CD14-positive monocyte (primary cell): ENCODE data around the gene HDGF. TPM values are rescaled to one million over a fixed set of nuclear protein-coding genes. Genes with fewer than 3 reads are reported as not detected.

Experiments
- DNase-seq, 3 donors: peaks; one replicate each; pipeline ENCODE4 v3.0.0-alpha.2; 2011 to 2022
- H2AFZ ChIP-seq: 2 replicates; pipeline ENCODE4 v1.6.0; 2012; ENCODE audit warnings: mild to moderate bottlenecking, low read depth, low read length, inconsistent platforms; ENCODE audit not compliant: insufficient read depth, poor library complexity, severe bottlenecking
- H3K27ac ChIP-seq, 2 donors: 1 replicate in 1 of 2; 2 replicates in 1 of 2; pipeline ENCODE4 v1.5.1; 2012 to 2013; ENCODE audit warnings: low read length in 2 of 2, control low read depth in 1 of 2, inconsistent platforms in 1 of 2, low read depth in 1 of 2, mild to moderate bottlenecking in 1 of 2
- H3K27me3 ChIP-seq, 2 donors: one replicate each; pipeline versions ENCODE4 v1.6.0 to v1.6.1; 2011 to 2013; ENCODE audit warnings: low read length in 2 of 2; ENCODE audit not compliant: control insufficient read depth in 2 of 2, insufficient read depth in 2 of 2
- H3K36me3 ChIP-seq, 2 donors: replicated peaks in 1 of 2; 1 replicate in 1 of 2; 2 replicates in 1 of 2; pipeline versions ENCODE4 v1.5.1 to v1.6.1; 2012 to 2013; ENCODE audit warnings: low read length in 2 of 2, control low read depth in 1 of 2, inconsistent platforms in 1 of 2, mild to moderate bottlenecking in 1 of 2; ENCODE audit not compliant: insufficient read depth in 2 of 2, control insufficient read depth in 1 of 2
- H3K4me1 ChIP-seq, 2 donors: 1 replicate in 1 of 2; 2 replicates in 1 of 2; pipeline versions ENCODE4 v1.5.1 to v1.6.1; 2012 to 2013; ENCODE audit warnings: low read length in 2 of 2, control low read depth in 1 of 2, inconsistent platforms in 1 of 2, mild to moderate bottlenecking in 1 of 2, moderate library complexity in 1 of 2; ENCODE audit not compliant: insufficient read depth in 2 of 2, control insufficient read depth in 1 of 2
- H3K4me2 ChIP-seq: replicated peaks from 2 replicates; pipeline ENCODE3; 2012; ENCODE audit warnings: low read length, moderate library complexity, mild to moderate bottlenecking; ENCODE audit not compliant: poor library complexity, severe bottlenecking; ENCODE audit errors: extremely low read depth
- H3K4me3 ChIP-seq, 3 experiments: fragments of 200-600 bp in 1 of 3; sonication (generic) in 1 of 3; replicated peaks in 1 of 3; 1 replicate in 2 of 3; 2 replicates in 1 of 3; pipeline ENCODE4 v1.5.1; 2011 to 2013; ENCODE audit warnings: low read length in 3 of 3, mild to moderate bottlenecking in 3 of 3, control low read depth in 2 of 3, low read depth in 2 of 3, inconsistent platforms in 1 of 3, moderate library complexity in 1 of 3
- H3K79me2 ChIP-seq: 2 replicates; pipeline ENCODE4 v1.6.0; 2012; ENCODE audit warnings: mild to moderate bottlenecking, control low read depth, inconsistent platforms, low read length, moderate library complexity; ENCODE audit not compliant: insufficient read depth
- H3K9ac ChIP-seq: 2 replicates; pipeline ENCODE4 v1.6.0; 2017; ENCODE audit warnings: low read length, mild to moderate bottlenecking; ENCODE audit not compliant: insufficient read depth, poor library complexity, severe bottlenecking
- H3K9me3 ChIP-seq, 2 donors: replicated peaks in 1 of 2; 1 replicate in 1 of 2; 2 replicates in 1 of 2; pipeline versions ENCODE4 v1.5.1 to v1.6.1; 2012 to 2013; ENCODE audit warnings: low read length in 2 of 2, control low read depth in 1 of 2; ENCODE audit not compliant: control insufficient read depth in 1 of 2, insufficient read depth in 1 of 2
- H4K20me1 ChIP-seq: 2 replicates; pipeline ENCODE4 v1.6.0; 2012; ENCODE audit warnings: mild to moderate bottlenecking, low read length, control low read depth, moderate library complexity; ENCODE audit not compliant: insufficient read depth
- H3K27ac Mint-ChIP-seq, 7 donors: one replicate each; pipeline ENCODE4 v1.8.0; 2020; ENCODE audit warnings: mild to moderate bottlenecking in 7 of 7, mixed read lengths in 7 of 7, moderate library complexity in 6 of 7, inconsistent platforms in 2 of 7
- H3K27me3 Mint-ChIP-seq, 3 donors: one replicate each; pipeline ENCODE4 v1.8.0; 2021 to 2022; ENCODE audit warnings: low read depth in 3 of 3, mild to moderate bottlenecking in 3 of 3, mixed read lengths in 3 of 3, moderate library complexity in 3 of 3, inconsistent platforms in 1 of 3
- H3K36me3 Mint-ChIP-seq, 2 donors: one replicate each; pipeline ENCODE4 v1.8.0; 2020; ENCODE audit warnings: mixed read lengths in 2 of 2, inconsistent platforms in 1 of 2, mild to moderate bottlenecking in 1 of 2
- H3K4me1 Mint-ChIP-seq: one replicate; pipeline ENCODE4 v1.8.0; 2020; ENCODE audit warnings: mild to moderate bottlenecking, mixed read lengths
- H3K4me3 Mint-ChIP-seq, 2 donors: one replicate each; pipeline ENCODE4 v1.8.0; 2020; ENCODE audit warnings: mild to moderate bottlenecking in 2 of 2, mixed read lengths in 2 of 2, moderate library complexity in 1 of 2
- H3K9me3 Mint-ChIP-seq, 7 donors: one replicate each; pipeline ENCODE4 v1.8.0; 2020 to 2022; ENCODE audit warnings: mixed read lengths in 7 of 7, mild to moderate bottlenecking in 6 of 7, moderate library complexity in 6 of 7, inconsistent platforms in 2 of 7
- CTCF ChIP-seq: fragments of 200-600 bp; IDR thresholded peaks from one replicate; pipeline ENCODE4 v1.8.0; 2022; ENCODE audit warnings: antibody characterized with exemption, mild to moderate bottlenecking
- WGBS: methylation state at CpG from one replicate; pipeline ENCODE4 v1.1.5; 2013; ENCODE audit warnings: missing lambda C conversion rate; ENCODE audit not compliant: insufficient coverage; 5-methylcytosine and 5-hydroxymethylcytosine counted together
- intact Hi-C, 2 donors: fragments of 100-400 bp; cut with micrococcal nuclease; formaldehyde crosslinking; loops; one replicate each; pipeline versions ENCODE4 v1.15.0 to v1.15.1; 2023
- polyA plus RNA-seq, 3 donors: library from polyadenylated mRNA; depleted of rRNA in 1 of 3; unstranded in 2 of 3; stranded (reverse) in 1 of 3; fragments of 300-500 nt in 2 of 3; fragments of >200 nt in 1 of 3; fragmentation: Illumina TruSeq in 2 of 3; gene quantifications; 1 replicate in 2 of 3; 2 replicates in 1 of 3; pipeline ENCODE4 v1.2.3, GENCODE V29; 2012 to 2021

The HDGF gene
- polyA plus RNA-seq, 3 donors: 23.9 to 92.4 (median 49.9) TPM

GRCh38 chr1:156744344-156744743 lies 7.1 kb downstream of the HDGF start:
- WGBS: no CpG with 5 or more reads among the region's 12 CpGs
- no peak for DNase-seq
- Histone ChIP-seq H3K4me2 (no peak overlapping the region), H3K36me3 (peaks cover 30 to 35% of the 10 kb centered on the region in 2 donors), H3K9me3 (no peaks in the 10 kb centered on the region), H3K4me1 (peaks cover 55 to 65% of the 10 kb centered on the region in 2 donors), H3K27me3 (no peaks in the 10 kb centered on the region), H3K4me3 (no peak overlapping the region), H3K27ac (peak overlapping the region in 1 of 2 donors; percentile 54), H2AFZ (no peak overlapping the region), H3K79me2 (peaks cover 69% of the 10 kb centered on the region), H4K20me1 (peaks cover 41% of the 10 kb centered on the region), H3K9ac (no peak overlapping the region)
- no peak for TF ChIP-seq CTCF
- Mint-ChIP-seq H3K27ac (peak overlapping the region in 5 of 7 donors; percentile 77 to 89 (median 81)), H3K36me3 (peaks cover 28 to 41% of the 10 kb centered on the region in 2 donors), H3K27me3 (peaks cover 0 to 3% (median 2%) of the 10 kb centered on the region in 3 donors), H3K9me3 (peaks cover 0 to 2% (median 0%) of the 10 kb centered on the region in 7 donors), H3K4me3 (no peak overlapping the region), H3K4me1 (peaks cover 57% of the 10 kb centered on the region)
- intact Hi-C loops: no loop called here

- H3K27ac Mint-ChIP-seq: peak overlapping the region; percentile 33 to 89 (median 80)
- intact Hi-C loops: no loop called here
- Histone ChIP-seq H3K4me1 (peaks cover 48 to 57% of the 10 kb centered on the region in 2 donors), H3K27me3 (no peaks in the 10 kb centered on the region), H3K36me3 (peaks cover 30 to 35% of the 10 kb centered on the region in 2 donors), H3K9me3 (no peaks in the 10 kb centered on the region), H3K4me2 (no peak overlapping the region), H3K79me2 (peaks cover 62% of the 10 kb centered on the region), H3K4me3 (no peak overlapping the region), H2AFZ (no peak overlapping the region), H3K27ac (peak overlapping the region; percentile 21 to 54), H3K9ac (no peak overlapping the region), H4K20me1 (peaks cover 38% of the 10 kb centered on the region)
- H3K4me1 Mint-ChIP-seq: peaks cover 50% of the 10 kb centered on the region
- H3K4me3 Mint-ChIP-seq: no peak overlapping the region
- DNase-seq: no peak
- no peak for TF ChIP-seq CTCF
- H3K27me3 Mint-ChIP-seq: peaks cover 0 to 3% (median 2%) of the 10 kb centered on the region in 3 donors
- peaks cover 0 to 2% (median 0%) of the 10 kb centered on the region in 7 donors for H3K9me3 Mint-ChIP-seq
- 91% methylated on average over 11 of the region's 14 CpGs for WGBS
- peaks cover 28 to 41% of the 10 kb centered on the region in 2 donors for H3K36me3 Mint-ChIP-seq
Measured at GRCh38 chr1:156743367-156744302, 7.8 kb downstream of the HDGF start.
